Neural cell (in vitro differentiated cells): ENCODE data around the gene TNFSF12.

Experiments
- CTCF ChIP-seq: fragments of 450-650 bp; IDR thresholded peaks from 2 replicates; pipeline ENCODE4 v1.5.1; 2014; ENCODE audit warnings: antibody characterized with exemption, mild to moderate bottlenecking, moderate library complexity; ENCODE audit not compliant: poor library complexity, severe bottlenecking
- EP300 ChIP-seq: fragments of 450-650 bp; conservative IDR thresholded peaks from 2 replicates; pipeline ENCODE4 v1.6.1; 2014; ENCODE audit warnings: antibody characterized with exemption, mild to moderate bottlenecking, moderate library complexity; ENCODE audit not compliant: poor library complexity, severe bottlenecking
- EZH2 ChIP-seq: fragments of 200-600, 300-800 bp; shearing (Covaris generic), sonication (generic); IDR thresholded peaks from 2 replicates; pipeline ENCODE4 v1.6.1; 2014; ENCODE audit warnings: antibody characterized with exemption, low read length, borderline replicate concordance, mild to moderate bottlenecking; ENCODE audit not compliant: insufficient read depth, poor library complexity, severe bottlenecking
- MXI1 ChIP-seq: fragments of 450-650 bp; conservative IDR thresholded peaks from 2 replicates; pipeline ENCODE4 v1.6.1; 2014; ENCODE audit warnings: antibody characterized with exemption, mild to moderate bottlenecking; ENCODE audit not compliant: poor library complexity, severe bottlenecking
- POLR2AphosphoS5 ChIP-seq: IDR thresholded peaks from 2 replicates; pipeline ENCODE4 v1.6.1; 2012
- SMC3 ChIP-seq: fragments of 450-650 bp; conservative IDR thresholded peaks from 2 replicates; pipeline ENCODE4 v1.6.1; 2014; ENCODE audit warnings: antibody characterized with exemption, mild to moderate bottlenecking, moderate library complexity; ENCODE audit not compliant: poor library complexity
- TAF1 ChIP-seq: IDR thresholded peaks from 2 replicates; pipeline ENCODE4 v1.6.1; 2012; ENCODE audit warnings: low read depth
- TF ChIP-seq, protein P1 (sequence below): IDR thresholded peaks from 2 replicates; pipeline ENCODE4 v1.6.1; 2012; ENCODE audit warnings: borderline replicate concordance

- TF ChIP-seq CTCF (no peak), POLR2AphosphoS5 (no peak), EZH2 (no peak), SMC3 (no peak), MXI1 (no peak), TAF1 (no peak), EP300 (no peak)
- TF ChIP-seq, protein P1, sequence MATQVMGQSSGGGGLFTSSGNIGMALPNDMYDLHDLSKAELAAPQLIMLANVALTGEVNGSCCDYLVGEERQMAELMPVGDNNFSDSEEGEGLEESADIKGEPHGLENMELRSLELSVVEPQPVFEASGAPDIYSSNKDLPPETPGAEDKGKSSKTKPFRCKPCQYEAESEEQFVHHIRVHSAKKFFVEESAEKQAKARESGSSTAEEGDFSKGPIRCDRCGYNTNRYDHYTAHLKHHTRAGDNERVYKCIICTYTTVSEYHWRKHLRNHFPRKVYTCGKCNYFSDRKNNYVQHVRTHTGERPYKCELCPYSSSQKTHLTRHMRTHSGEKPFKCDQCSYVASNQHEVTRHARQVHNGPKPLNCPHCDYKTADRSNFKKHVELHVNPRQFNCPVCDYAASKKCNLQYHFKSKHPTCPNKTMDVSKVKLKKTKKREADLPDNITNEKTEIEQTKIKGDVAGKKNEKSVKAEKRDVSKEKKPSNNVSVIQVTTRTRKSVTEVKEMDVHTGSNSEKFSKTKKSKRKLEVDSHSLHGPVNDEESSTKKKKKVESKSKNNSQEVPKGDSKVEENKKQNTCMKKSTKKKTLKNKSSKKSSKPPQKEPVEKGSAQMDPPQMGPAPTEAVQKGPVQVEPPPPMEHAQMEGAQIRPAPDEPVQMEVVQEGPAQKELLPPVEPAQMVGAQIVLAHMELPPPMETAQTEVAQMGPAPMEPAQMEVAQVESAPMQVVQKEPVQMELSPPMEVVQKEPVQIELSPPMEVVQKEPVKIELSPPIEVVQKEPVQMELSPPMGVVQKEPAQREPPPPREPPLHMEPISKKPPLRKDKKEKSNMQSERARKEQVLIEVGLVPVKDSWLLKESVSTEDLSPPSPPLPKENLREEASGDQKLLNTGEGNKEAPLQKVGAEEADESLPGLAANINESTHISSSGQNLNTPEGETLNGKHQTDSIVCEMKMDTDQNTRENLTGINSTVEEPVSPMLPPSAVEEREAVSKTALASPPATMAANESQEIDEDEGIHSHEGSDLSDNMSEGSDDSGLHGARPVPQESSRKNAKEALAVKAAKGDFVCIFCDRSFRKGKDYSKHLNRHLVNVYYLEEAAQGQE: no peak
These were observed 1.5 kb downstream of the TNFSF12 start for GRCh38 chr17:7550344-7550743.
